Activated CD8-positive, alpha-beta memory T cell treated with anti-CD3 and anti-CD28 coated beads, Interleukin-2, amount 50 U/mL, for 48 hours (primary cell): ENCODE results near the gene CHI3L1.
"Not testable (repeated sequence)": the region's sequence is repeated elsewhere in the genome, so short reads cannot be mapped to it uniquely, and the experiment has no call there.

Source experiments
- DNase-seq: peaks from one replicate; pipeline ENCODE4 v3.0.0-alpha.2; 2020

The CHI3L1 gene

GRCh38 chr1:203186446-203187303, at the start of gene CHI3L1:
Gene CHI3L1, minus strand, starts transcription at chr1:203186704. Its CDS starts 81 bp downstream, at chr1:203186623.
- DNase-seq: no peak

DNA sequence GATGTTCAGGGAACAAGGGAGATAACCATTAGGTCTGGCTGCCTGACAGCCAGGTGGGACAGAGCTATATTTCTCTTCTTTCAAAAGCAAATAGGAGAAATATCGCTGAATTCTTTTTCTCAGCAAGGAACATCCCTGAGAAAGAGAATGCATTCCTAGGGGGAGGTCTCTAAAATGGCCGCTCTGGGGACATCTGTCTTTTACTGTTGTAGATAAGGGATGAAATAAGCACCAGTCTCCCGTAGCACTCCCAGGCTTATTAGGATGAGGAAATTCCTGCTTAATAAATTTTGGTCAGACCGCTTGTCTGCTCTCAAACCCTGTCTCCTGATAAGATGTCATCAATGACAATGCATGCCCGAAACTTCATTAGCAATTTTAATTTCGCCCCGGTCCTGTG, 48.4 kb upstream of the CHI3L1 start:
- not testable (repeated sequence) for DNase-seq

- DNase-seq: no peak
These were observed 43.1 kb upstream of the CHI3L1 start, which contains the start of gene CHIT1 for GRCh38 chr1:203229471-203230135. Gene CHIT1, minus strand, starts transcription at chr1:203229673. Its CDS starts 37 bp downstream, at chr1:203229636.

DNA sequence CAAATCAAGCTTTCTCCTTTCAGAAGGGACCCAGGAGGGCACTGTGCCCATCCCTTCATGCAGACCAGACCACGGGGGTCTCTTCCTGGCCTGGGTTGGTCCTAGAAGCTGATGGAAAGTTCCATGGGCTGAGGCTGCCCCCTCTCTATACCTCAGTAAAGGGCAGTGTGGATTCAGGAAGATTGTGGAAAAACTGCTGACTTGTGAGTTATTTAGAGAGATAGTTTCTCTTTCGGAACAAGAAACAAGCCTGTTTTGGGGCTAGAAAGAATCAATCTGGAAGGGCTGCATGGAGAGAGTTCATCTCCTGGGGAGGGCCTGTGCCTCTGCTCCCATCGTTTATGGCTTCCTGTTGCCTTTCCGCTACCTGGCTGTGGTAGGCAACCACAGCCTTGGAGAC, 42.2 kb upstream of the CHI3L1 start:
- no peak for DNase-seq

- no peak for DNase-seq
These were observed 41.0 kb upstream of the CHI3L1 start for GRCh38 chr1:203227371-203228083.

- no peak for DNase-seq
These were observed 38.6 kb upstream of the CHI3L1 start for GRCh38 chr1:203225071-203225470.

DNA sequence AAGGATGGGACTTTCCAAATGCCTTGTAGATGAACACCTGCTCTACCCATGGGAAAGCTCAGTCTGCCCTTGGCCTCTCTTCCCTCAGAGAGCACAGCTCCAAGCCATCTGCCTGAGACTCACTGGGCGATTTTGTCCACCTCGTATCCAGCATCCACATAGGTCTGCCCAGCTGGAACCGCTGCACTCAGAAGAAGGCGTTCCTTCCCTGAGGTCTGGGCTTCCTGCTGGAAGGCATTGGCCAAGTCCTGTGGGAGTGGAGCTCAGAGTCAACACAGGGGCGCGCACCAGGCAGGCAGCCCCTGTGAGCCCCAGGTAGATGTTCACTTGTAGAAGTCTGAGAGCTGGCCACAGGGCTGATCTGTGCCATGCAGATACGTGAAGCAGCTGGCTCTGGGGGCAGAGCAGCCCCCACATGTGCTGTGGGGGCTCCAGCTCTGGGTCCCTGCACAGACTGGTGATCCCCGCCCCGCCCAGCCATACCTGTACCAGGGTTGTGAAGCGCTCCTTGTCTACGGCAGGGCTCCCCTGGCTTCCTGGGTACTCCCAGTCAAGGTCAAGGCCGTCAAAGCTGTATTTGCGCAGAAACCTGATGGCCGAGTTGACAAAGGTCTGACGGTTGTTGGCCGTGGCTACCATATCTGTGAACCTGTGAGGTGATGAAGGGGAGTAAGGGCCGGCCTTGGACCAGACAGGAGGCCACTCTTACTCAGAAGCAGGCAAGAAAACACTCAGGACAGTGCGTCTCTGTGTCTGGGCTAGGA, 36.7 kb upstream of the CHI3L1 start:
- DNase-seq: no peak

- DNase-seq: no peak
These were observed 33.4 kb upstream of the CHI3L1 start for GRCh38 chr1:203219934-203220333.

DNA sequence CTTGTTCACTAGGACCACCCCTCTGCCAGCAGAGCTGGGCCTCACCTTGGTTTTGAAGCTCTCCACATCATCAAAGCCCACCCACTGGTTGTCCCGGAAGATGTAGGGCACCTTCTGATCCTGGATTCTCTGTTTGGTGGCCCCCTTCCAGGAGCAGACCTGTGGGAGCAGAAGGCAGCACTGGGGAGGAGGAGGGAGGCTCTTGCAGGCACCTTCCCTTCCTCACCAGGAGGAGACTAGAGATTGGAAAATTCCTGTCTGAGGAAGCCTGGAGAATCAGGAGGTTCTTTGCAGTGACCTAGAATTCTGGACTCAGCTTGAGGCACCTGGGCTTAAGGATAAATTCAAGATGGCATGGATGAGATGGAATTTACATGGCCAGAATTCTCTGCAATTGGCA, 32.7 kb upstream of the CHI3L1 start:
- DNase-seq: no peak

GRCh38 chr1:203217668-203218067, 31.2 kb upstream of the CHI3L1 start:
- DNase-seq: no peak

DNA sequence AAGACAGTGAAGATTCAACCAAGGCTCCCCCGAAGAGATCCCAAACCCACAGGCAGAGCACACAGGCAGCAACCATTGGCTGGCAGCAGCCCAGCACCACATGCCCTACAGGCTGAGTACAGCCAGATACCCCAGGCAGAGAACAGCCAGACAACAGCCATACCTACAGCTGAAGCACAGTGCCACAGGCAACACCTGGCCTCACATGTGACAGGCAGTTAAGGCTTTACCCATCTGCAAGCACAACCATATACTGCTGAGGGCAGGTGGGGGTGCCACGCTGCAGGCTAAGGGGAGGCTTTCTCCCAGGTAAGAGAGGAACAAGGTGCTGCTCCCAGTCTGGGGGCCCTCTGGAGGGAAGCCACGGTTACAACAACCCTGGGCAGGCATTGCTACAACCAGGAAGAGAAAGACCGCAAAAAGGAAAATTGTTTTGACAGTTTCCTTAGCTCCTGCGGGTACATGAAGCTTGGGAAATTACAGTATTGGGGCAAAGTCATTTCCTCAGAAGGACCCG, 30.7 kb upstream of the CHI3L1 start:
- no peak for DNase-seq

GRCh38 chr1:203216274-203217138, 30.0 kb upstream of the CHI3L1 start:
- DNase-seq: peak; percentile 67

DNA sequence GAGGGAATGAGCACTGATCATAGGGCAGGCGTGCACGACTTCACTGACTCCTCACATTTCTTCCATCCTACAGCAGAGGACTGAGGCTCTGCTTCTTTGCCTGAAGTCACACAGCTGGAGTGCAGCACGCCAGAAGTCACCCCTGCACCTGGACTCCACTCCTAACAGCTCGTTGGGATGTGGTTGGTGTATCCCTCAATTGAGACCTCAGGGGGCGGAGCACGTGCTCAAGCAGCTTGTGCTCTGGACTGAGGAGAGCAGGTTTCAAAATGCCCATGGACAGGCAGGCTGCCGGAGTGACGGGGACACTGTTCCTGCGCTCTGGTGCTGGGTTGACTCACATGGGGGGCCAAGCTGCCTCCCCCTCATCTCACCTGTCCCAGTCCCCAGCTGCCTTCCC, 29.1 kb upstream of the CHI3L1 start:
- no peak for DNase-seq

- DNase-seq: no peak
These were observed 28.4 kb upstream of the CHI3L1 start for GRCh38 chr1:203214871-203215270.

- DNase-seq: no peak
These were observed 26.6 kb upstream of the CHI3L1 start for GRCh38 chr1:203213126-203213525.

GRCh38 chr1:203211812-203212211, 25.3 kb upstream of the CHI3L1 start:
- no peak for DNase-seq

- DNase-seq: no peak
These were observed 24.5 kb upstream of the CHI3L1 start for GRCh38 chr1:203210988-203211387.

DNA sequence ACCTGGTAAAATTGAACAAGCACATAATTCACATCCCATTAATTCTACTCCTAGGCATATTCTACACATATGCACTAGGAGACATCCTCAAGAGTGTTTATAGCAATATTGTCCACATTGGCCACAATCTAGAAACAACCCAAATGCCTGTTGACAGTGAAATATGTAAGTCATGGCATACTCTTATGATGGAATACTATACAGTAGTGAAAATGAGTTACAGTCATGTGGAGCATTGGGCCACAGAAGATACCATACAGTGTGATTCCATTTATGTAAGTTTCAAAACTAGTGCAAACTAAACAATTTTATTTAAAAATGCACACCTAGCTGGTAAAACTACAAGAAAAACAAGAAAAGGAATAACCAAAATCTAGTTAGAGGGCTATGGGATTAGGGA, 23.8 kb upstream of the CHI3L1 start:
- no peak for DNase-seq

DNA sequence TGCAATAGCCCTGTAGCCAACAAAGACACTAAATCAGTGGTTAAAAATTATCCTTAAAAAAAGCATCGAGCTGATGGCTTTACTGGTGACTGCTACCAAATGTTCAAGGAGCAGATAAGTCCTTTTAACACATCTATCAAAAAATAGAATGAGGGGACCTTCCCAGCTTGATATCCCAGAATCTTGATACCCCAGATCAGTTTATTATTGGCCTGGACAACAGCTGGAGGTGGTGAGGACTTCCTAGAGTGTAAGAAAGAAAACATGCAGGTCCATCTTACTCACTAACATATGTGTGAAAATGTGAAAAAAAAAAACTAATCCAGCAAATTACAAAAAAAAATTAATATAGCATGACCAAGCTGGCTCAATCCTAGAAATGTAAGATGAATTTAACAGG, 21.7 kb upstream of the CHI3L1 start:
- no peak for DNase-seq

GRCh38 chr1:203207751-203208150, 21.2 kb upstream of the CHI3L1 start:
- DNase-seq: no peak

DNA sequence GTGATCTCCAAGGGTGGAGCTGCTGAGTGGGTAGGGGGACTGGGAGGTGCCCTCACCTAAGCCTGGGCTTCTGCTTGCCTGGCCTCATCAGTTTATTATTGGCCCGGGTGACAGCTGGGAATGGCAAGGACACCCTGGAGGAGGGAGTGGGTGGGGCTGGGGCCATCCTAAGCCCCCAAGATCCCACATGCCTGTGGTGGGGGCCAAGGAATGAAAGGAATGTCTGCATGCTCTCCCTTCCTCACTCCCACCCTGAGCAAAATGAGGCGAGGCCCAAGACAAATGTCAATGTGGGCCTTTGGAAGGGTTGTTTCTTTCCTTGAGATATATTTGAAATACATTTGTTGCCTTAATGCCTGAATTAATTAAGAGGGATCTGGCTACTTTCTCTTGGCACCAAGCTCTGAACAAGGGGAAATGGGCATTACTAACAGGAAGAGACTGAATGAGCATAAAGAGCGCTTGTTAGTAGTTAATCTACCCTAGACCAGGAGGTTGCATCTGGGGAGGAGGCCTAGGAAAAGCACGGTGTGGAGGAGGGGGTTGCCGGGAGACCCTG, 19.7 kb upstream of the CHI3L1 start:
- DNase-seq: no peak
